ENCODE results near the gene DNM2.
A peak's percentile ranks its signal among the peaks of the same experiment; 100 is the strongest.

The DNM2 gene

GRCh38 chr19:10773969-10774368, 56.1 kb downstream of the DNM2 start:
- DNase-seq (ENCODE audit: low read depth, low spot score), result no peak

GRCh38 chr19:10774893-10775292, 57.0 kb downstream of the DNM2 start:
- DNase-seq (ENCODE audit: low read depth, low spot score), result no peak

GRCh38 chr19:10776900-10777650, 59.2 kb downstream of the DNM2 start:
- no peak for DNase-seq (ENCODE audit: low read depth, low spot score)

- peak; percentile 61 for DNase-seq (ENCODE audit: low read depth, low spot score)
Measured at GRCh38 chr19:10780368-10780767, 62.5 kb downstream of the DNM2 start.

- DNase-seq (ENCODE audit: low read depth, low spot score), result no peak
Measured at GRCh38 chr19:10782795-10783194, 64.9 kb downstream of the DNM2 start.

GRCh38 chr19:10784257-10784656, 66.4 kb downstream of the DNM2 start:
- DNase-seq (ENCODE audit: low read depth, low spot score), result no peak

GRCh38 chr19:10788146-10788545, 70.3 kb downstream of the DNM2 start:
- DNase-seq (ENCODE audit: low read depth, low spot score), result no peak

- DNase-seq (ENCODE audit: low read depth, low spot score), result no peak
Measured at GRCh38 chr19:10789866-10790265, 72.0 kb downstream of the DNM2 start.

GRCh38 chr19:10796653-10797052, 78.8 kb downstream of the DNM2 start:
- DNase-seq (ENCODE audit: low read depth, low spot score), result no peak

- DNase-seq (ENCODE audit: low read depth, low spot score), result no peak
Measured at GRCh38 chr19:10797078-10797477, 79.2 kb downstream of the DNM2 start.

GRCh38 chr19:10797541-10798256, 79.8 kb downstream of the DNM2 start:
- DNase-seq (ENCODE audit: low read depth, low spot score), result no peak

- DNase-seq (ENCODE audit: low read depth, low spot score), result no peak
Measured at GRCh38 chr19:10800488-10800887, 82.6 kb downstream of the DNM2 start.

GRCh38 chr19:10802479-10802878, 84.6 kb downstream of the DNM2 start:
- DNase-seq (ENCODE audit: low read depth, low spot score), result no peak

- no peak for DNase-seq (ENCODE audit: low read depth, low spot score)
Measured at GRCh38 chr19:10803252-10803651, 85.4 kb downstream of the DNM2 start.

- no peak for DNase-seq (ENCODE audit: low read depth, low spot score)
Measured at GRCh38 chr19:10805065-10805757, 87.3 kb downstream of the DNM2 start.

- no peak for DNase-seq (ENCODE audit: low read depth, low spot score)
Measured at GRCh38 chr19:10805758-10806247, 87.9 kb downstream of the DNM2 start.

- no peak for DNase-seq (ENCODE audit: low read depth, low spot score)
Measured at GRCh38 chr19:10808937-10809649, 91.2 kb downstream of the DNM2 start.

- DNase-seq (ENCODE audit: low read depth, low spot score), result no peak
Measured at GRCh38 chr19:10809651-10810285, 91.9 kb downstream of the DNM2 start.

- DNase-seq (ENCODE audit: low read depth, low spot score), result no peak
Measured at GRCh38 chr19:10811391-10812111, 93.7 kb downstream of the DNM2 start.

GRCh38 chr19:10812196-10812595, 94.3 kb downstream of the DNM2 start:
- DNase-seq (ENCODE audit: low read depth, low spot score), result no peak
